AG04449 (cell line): Measurements from ENCODE around the gene MFAP5.

Source experiments
- CTCF ChIA-PET: fragments of 350-600 bp; formaldehyde crosslinking; extraction: SDS; loops from one replicate; lab custom pipeline; 2021; ENCODE audit warnings: antibody characterized with exemption; lab: Yijun Ruan, JAX
- POLR2A ChIA-PET: fragments of 400-600, 350-600 bp; formaldehyde crosslinking; extraction: SDS; loops from one replicate; lab custom pipeline; 2020; ENCODE audit warnings: antibody characterized with exemption, inconsistent platforms; lab: Yijun Ruan, JAX
- DNase-seq: peaks from one replicate; pipeline ENCODE4 v3.0.0-alpha.2; 2010; ENCODE audit warnings: low read depth, low spot score
- H3K4me3 ChIP-seq: 2 replicates; pipeline ENCODE4 v1.5.1; 2011; ENCODE audit warnings: low read depth, mild to moderate bottlenecking, control low read depth, low read length
- CTCF ChIP-seq: IDR thresholded peaks from one replicate; pipeline ENCODE4 v1.5.1; 2011; ENCODE audit warnings: mild to moderate bottlenecking, moderate library complexity, low read length, control low read depth, inconsistent platforms; ENCODE audit not compliant: insufficient read depth; ENCODE audit errors: missing control alignments

The MFAP5 gene

GRCh38 chr12:8596561-8596960 lies 66.1 kb downstream of the MFAP5 start:
- ChIA-PET POLR2A (no interaction called here), CTCF (interaction anchor here (0.6 kb wide), 1 partner anchor 12 kb away, joined by 3 read pairs; no protein-coding TSS in a partner anchor)
- TF ChIP-seq CTCF = no peak
- no peak for DNase-seq
- H3K4me3 ChIP-seq = no peak overlapping the region
